WTC11 (cell line): ENCODE data around the gene ATP6V0E1. TPM values are rescaled to one million over a fixed set of nuclear protein-coding genes. Genes with fewer than 3 reads are reported as not detected.

ENCODE experiments used
- ATAC-seq: fragments of 200-7000 bp; cut with Tn5 transposase; 2 replicates; pipeline ENCODE4 v1.10.0; 2021; ENCODE audit warnings: mild to moderate bottlenecking, moderate library complexity
- CTCF ChIA-PET: fragments of 300-600 bp; sonication (Branson Sonifier 250); formaldehyde crosslinking; loops from one replicate; lab custom pipeline; 2021; ENCODE audit warnings: antibody characterized with exemption; lab: Charles Lee
- POLR2A ChIA-PET: fragments of 350-600 bp; sonication (Branson Sonifier 250); formaldehyde crosslinking; loops from one replicate; lab custom pipeline; 2021; ENCODE audit warnings: antibody characterized with exemption; lab: Charles Lee
- DNase-seq: peaks from one replicate; pipeline ENCODE4 v3.0.0; 2021; ENCODE audit warnings: low spot score
- H3K27ac Mint-ChIP-seq: 2 replicates; pipeline ENCODE4 v1.8.0; 2021; ENCODE audit warnings: mixed read lengths
- H3K27me3 Mint-ChIP-seq: 2 replicates; pipeline ENCODE4 v1.8.0; 2021; ENCODE audit warnings: low read depth, mild to moderate bottlenecking, moderate library complexity, mixed read lengths
- H3K36me3 Mint-ChIP-seq: 2 replicates; pipeline ENCODE4 v1.8.0; 2021; ENCODE audit warnings: mixed read lengths
- H3K4me1 Mint-ChIP-seq: 2 replicates; pipeline ENCODE4 v1.8.0; 2022; ENCODE audit warnings: mixed read lengths
- H3K4me3 Mint-ChIP-seq: 2 replicates; pipeline ENCODE4 v1.8.0; 2021; ENCODE audit warnings: mild to moderate bottlenecking, moderate library complexity, mixed read lengths
- H3K9me3 Mint-ChIP-seq: 2 replicates; pipeline ENCODE4 v1.8.0; 2021; ENCODE audit warnings: mixed read lengths
- ATF1 ChIP-seq: sonication (generic); formaldehyde crosslinking; IDR thresholded peaks from 2 replicates; pipeline ENCODE4 v1.8.1; 2023; ENCODE audit warnings: mild to moderate bottlenecking, moderate library complexity, missing genetic modification reagents
- ATF6 ChIP-seq: sonication (generic); formaldehyde crosslinking; IDR thresholded peaks from 2 replicates; pipeline ENCODE4 v1.8.1; 2023; ENCODE audit warnings: mild to moderate bottlenecking, missing genetic modification reagents
- ERG ChIP-seq: fragments of 250-450 bp; sonication (Bioruptor Pico); IDR thresholded peaks from 2 replicates; pipeline ENCODE4 v1.8.0; 2021; ENCODE audit warnings: mild to moderate bottlenecking
- FOXJ3 ChIP-seq: sonication (generic); formaldehyde crosslinking; IDR thresholded peaks from 2 replicates; pipeline ENCODE4 v1.9.0; 2021; ENCODE audit warnings: missing genetic modification reagents, mild to moderate bottlenecking, borderline replicate concordance
- HMGA2 ChIP-seq: fragments of 250-450 bp; sonication (Bioruptor Pico); IDR thresholded peaks from 2 replicates; pipeline ENCODE4 v1.4.0; 2021; ENCODE audit warnings: mild to moderate bottlenecking, moderate library complexity
- NR3C1 ChIP-seq: sonication (generic); formaldehyde crosslinking; conservative IDR thresholded peaks from 2 replicates; pipeline ENCODE4 v1.8.1; 2023; ENCODE audit warnings: low read depth, mild to moderate bottlenecking, missing genetic modification reagents
- OVOL2 ChIP-seq: fragments of 250-450 bp; sonication (Bioruptor Pico); IDR thresholded peaks from 2 replicates; pipeline ENCODE4 v1.9.0; 2021; ENCODE audit warnings: mild to moderate bottlenecking, borderline replicate concordance
- PRRX2 ChIP-seq: fragments of 250-450 bp; sonication (Bioruptor Pico); IDR thresholded peaks from 2 replicates; pipeline ENCODE4 v1.8.0; 2021; ENCODE audit warnings: mild to moderate bottlenecking
- ZNF263 ChIP-seq: sonication (generic); formaldehyde crosslinking; IDR thresholded peaks from 2 replicates; pipeline ENCODE4 v1.8.1; 2022; ENCODE audit warnings: low read depth, mild to moderate bottlenecking, moderate library complexity, missing genetic modification reagents
- ZNF281 ChIP-seq: sonication (generic); formaldehyde crosslinking; IDR thresholded peaks from 2 replicates; pipeline ENCODE4 v1.8.0; 2023; ENCODE audit warnings: mild to moderate bottlenecking, missing genetic modification reagents
- ZNF416 ChIP-seq: fragments of 250-450 bp; sonication (Bioruptor Pico); IDR thresholded peaks from 2 replicates; pipeline ENCODE4 v1.9.0; 2021; ENCODE audit warnings: mild to moderate bottlenecking, inconsistent platforms
- ZNF512 ChIP-seq: sonication (generic); formaldehyde crosslinking; IDR thresholded peaks from 2 replicates; pipeline ENCODE4 v1.8.1; 2022; ENCODE audit warnings: missing genetic modification reagents, borderline replicate concordance
- ZNF671 ChIP-seq: fragments of 250-450 bp; sonication (Bioruptor Pico); IDR thresholded peaks from 2 replicates; pipeline ENCODE4 v1.8.0; 2021; ENCODE audit warnings: mild to moderate bottlenecking
- ZSCAN18 ChIP-seq: fragments of 250-450 bp; sonication (Bioruptor Pico); IDR thresholded peaks from 2 replicates; pipeline ENCODE4 v2.1.2; 2022; ENCODE audit warnings: mild to moderate bottlenecking, moderate library complexity
- total RNA-seq: library from RNA; stranded (reverse); gene quantifications from 3 replicates; pipeline ENCODE4 v1.2.3, GENCODE V29; 2021
- TF ChIP-seq, protein P1 (sequence below): sonication (generic); formaldehyde crosslinking; IDR thresholded peaks from 2 replicates; pipeline ENCODE4 v1.8.1; 2022; ENCODE audit warnings: mild to moderate bottlenecking, moderate library complexity, missing genetic modification reagents
- TF ChIP-seq, protein P2 (sequence below): sonication (generic); formaldehyde crosslinking; IDR thresholded peaks from 2 replicates; pipeline ENCODE4 v1.8.1; 2023; ENCODE audit warnings: mild to moderate bottlenecking, moderate library complexity, missing genetic modification reagents
- TF ChIP-seq, protein P3 (sequence below): sonication (generic); formaldehyde crosslinking; IDR thresholded peaks from 2 replicates; pipeline ENCODE4 v1.8.0; 2022; ENCODE audit warnings: missing genetic modification reagents
- TF ChIP-seq, protein P4 (sequence below): sonication (generic); formaldehyde crosslinking; IDR thresholded peaks from 2 replicates; pipeline ENCODE4 v1.8.0; 2022; ENCODE audit warnings: mild to moderate bottlenecking, missing genetic modification reagents

Gene ATP6V0E1
- total RNA-seq, 1 experiment from 2014 or later, result 80.9 TPM

GRCh38 chr5:172943906-172944305 is 39.7 kb upstream of the ATP6V0E1 start:
- peaks cover 28% of the 10 kb centered on the region for H3K36me3 Mint-ChIP-seq
- no peak overlapping the region; the same call in 1 of the 2 replicates for H3K27ac Mint-ChIP-seq
- no peaks in the 10 kb centered on the region for H3K9me3 Mint-ChIP-seq
- ChIA-PET CTCF (interaction anchor here (0.6 to 2.2 kb wide), 4 partner anchors 11 to 172 kb away, joined by 3 to 16 read pairs (median 3); no protein-coding TSS in a partner anchor), POLR2A (no interaction called here)
- no peak for ATAC-seq
- DNase-seq, result no peak
- H3K4me3 Mint-ChIP-seq, result no peak overlapping the region
- no peaks in the 10 kb centered on the region for H3K27me3 Mint-ChIP-seq
- no peak for TF ChIP-seq ZNF671 (CRISPR knock-in tag)
- TF ChIP-seq, protein P1, sequence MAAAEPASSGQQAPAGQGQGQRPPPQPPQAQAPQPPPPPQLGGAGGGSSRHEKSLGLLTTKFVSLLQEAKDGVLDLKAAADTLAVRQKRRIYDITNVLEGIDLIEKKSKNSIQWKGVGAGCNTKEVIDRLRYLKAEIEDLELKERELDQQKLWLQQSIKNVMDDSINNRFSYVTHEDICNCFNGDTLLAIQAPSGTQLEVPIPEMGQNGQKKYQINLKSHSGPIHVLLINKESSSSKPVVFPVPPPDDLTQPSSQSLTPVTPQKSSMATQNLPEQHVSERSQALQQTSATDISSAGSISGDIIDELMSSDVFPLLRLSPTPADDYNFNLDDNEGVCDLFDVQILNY, result no peak
- TF ChIP-seq ZNF281 (CRISPR knock-in tag), result no peak
- no peak for TF ChIP-seq ATF1 (CRISPR knock-in tag)
- TF ChIP-seq, protein P2, sequence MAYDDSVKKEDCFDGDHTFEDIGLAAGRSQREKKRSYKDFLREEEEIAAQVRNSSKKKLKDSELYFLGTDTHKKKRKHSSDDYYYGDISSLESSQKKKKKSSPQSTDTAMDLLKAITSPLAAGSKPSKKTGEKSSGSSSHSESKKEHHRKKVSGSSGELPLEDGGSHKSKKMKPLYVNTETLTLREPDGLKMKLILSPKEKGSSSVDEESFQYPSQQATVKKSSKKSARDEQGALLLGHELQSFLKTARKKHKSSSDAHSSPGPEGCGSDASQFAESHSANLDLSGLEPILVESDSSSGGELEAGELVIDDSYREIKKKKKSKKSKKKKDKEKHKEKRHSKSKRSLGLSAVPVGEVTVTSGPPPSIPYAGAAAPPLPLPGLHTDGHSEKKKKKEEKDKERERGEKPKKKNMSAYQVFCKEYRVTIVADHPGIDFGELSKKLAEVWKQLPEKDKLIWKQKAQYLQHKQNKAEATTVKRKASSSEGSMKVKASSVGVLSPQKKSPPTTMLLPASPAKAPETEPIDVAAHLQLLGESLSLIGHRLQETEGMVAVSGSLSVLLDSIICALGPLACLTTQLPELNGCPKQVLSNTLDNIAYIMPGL (CRISPR knock-in tag), result no peak
- TF ChIP-seq NR3C1 (CRISPR knock-in tag), result no peak
- TF ChIP-seq, protein P3, sequence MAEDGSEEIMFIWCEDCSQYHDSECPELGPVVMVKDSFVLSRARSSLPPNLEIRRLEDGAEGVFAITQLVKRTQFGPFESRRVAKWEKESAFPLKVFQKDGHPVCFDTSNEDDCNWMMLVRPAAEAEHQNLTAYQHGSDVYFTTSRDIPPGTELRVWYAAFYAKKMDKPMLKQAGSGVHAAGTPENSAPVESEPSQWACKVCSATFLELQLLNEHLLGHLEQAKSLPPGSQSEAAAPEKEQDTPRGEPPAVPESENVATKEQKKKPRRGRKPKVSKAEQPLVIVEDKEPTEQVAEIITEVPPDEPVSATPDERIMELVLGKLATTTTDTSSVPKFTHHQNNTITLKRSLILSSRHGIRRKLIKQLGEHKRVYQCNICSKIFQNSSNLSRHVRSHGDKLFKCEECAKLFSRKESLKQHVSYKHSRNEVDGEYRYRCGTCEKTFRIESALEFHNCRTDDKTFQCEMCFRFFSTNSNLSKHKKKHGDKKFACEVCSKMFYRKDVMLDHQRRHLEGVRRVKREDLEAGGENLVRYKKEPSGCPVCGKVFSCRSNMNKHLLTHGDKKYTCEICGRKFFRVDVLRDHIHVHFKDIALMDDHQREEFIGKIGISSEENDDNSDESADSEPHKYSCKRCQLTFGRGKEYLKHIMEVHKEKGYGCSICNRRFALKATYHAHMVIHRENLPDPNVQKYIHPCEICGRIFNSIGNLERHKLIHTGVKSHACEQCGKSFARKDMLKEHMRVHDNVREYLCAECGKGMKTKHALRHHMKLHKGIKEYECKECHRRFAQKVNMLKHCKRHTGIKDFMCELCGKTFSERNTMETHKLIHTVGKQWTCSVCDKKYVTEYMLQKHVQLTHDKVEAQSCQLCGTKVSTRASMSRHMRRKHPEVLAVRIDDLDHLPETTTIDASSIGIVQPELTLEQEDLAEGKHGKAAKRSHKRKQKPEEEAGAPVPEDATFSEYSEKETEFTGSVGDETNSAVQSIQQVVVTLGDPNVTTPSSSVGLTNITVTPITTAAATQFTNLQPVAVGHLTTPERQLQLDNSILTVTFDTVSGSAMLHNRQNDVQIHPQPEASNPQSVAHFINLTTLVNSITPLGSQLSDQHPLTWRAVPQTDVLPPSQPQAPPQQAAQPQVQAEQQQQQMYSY (CRISPR knock-in tag), result no peak
- TF ChIP-seq ERG (CRISPR knock-in tag), result no peak
- TF ChIP-seq, protein P4, sequence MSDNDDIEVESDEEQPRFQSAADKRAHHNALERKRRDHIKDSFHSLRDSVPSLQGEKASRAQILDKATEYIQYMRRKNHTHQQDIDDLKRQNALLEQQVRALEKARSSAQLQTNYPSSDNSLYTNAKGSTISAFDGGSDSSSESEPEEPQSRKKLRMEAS (CRISPR knock-in tag), result no peak
- no peak for TF ChIP-seq FOXJ3 (CRISPR knock-in tag)
- TF ChIP-seq ZNF263, result no peak
- TF ChIP-seq OVOL2 (CRISPR knock-in tag), result no peak
- no peak for TF ChIP-seq ZNF416 (CRISPR knock-in tag)
- TF ChIP-seq HMGA2 (CRISPR knock-in tag), result no peak
- no peak for TF ChIP-seq ZNF512 (CRISPR knock-in tag)
- TF ChIP-seq ATF6 (CRISPR knock-in tag), result no peak
- no peak for TF ChIP-seq ZSCAN18
- no peak for TF ChIP-seq PRRX2 (CRISPR knock-in tag)
- peaks cover 15% of the 10 kb centered on the region for H3K4me1 Mint-ChIP-seq
